Trophoblast cell (in vitro differentiated cells and primary cell): Measurements from ENCODE around the gene MRPL24.

Experiments used
- DNase-seq, 2 donors: peaks; one replicate each; pipeline ENCODE4 v3.0.0-alpha.2; 2016
- H2AFZ ChIP-seq: 2 replicates; pipeline ENCODE4 v1.6.1; 2013; ENCODE audit warnings: low read length, moderate library complexity, mild to moderate bottlenecking; ENCODE audit not compliant: insufficient read depth, poor library complexity
- H2AK5ac ChIP-seq: 2 replicates; pipeline ENCODE4 v1.6.1; 2013; ENCODE audit warnings: mild to moderate bottlenecking, low read length
- H2BK120ac ChIP-seq: 2 replicates; pipeline ENCODE4 v1.6.1; 2013; ENCODE audit warnings: low read length, mild to moderate bottlenecking, moderate library complexity; ENCODE audit not compliant: insufficient read depth, poor library complexity
- H2BK12ac ChIP-seq: 2 replicates; pipeline ENCODE4 v1.6.1; 2013; ENCODE audit warnings: mild to moderate bottlenecking, low read length, moderate library complexity
- H2BK5ac ChIP-seq: 2 replicates; pipeline ENCODE4 v1.6.1; 2013; ENCODE audit warnings: low read length, low read depth, moderate library complexity, mild to moderate bottlenecking; ENCODE audit not compliant: poor library complexity
- H3K14ac ChIP-seq: 2 replicates; pipeline ENCODE4 v1.6.1; 2013; ENCODE audit warnings: mild to moderate bottlenecking, low read length
- H3K18ac ChIP-seq: 2 replicates; pipeline ENCODE4 v1.6.1; 2013; ENCODE audit warnings: mild to moderate bottlenecking, low read length
- H3K23ac ChIP-seq: 2 replicates; pipeline ENCODE4 v1.6.1; 2013; ENCODE audit warnings: low read length
- H3K27ac ChIP-seq: 2 replicates; pipeline ENCODE4 v1.5.1; 2013; ENCODE audit warnings: low read depth, mild to moderate bottlenecking, inconsistent platforms, low read length, moderate library complexity
- H3K27me3 ChIP-seq: 2 replicates; pipeline ENCODE4 v1.6.1; 2013; ENCODE audit warnings: inconsistent platforms, mild to moderate bottlenecking, low read length, moderate library complexity; ENCODE audit not compliant: insufficient read depth
- H3K36me3 ChIP-seq, 2 experiments: 1 replicate in 1 of 2; 2 replicates in 1 of 2; pipeline ENCODE4 v1.6.1; 2013; ENCODE audit warnings: low read length in 2 of 2, mild to moderate bottlenecking in 2 of 2, moderate library complexity in 1 of 2; ENCODE audit not compliant: insufficient read depth in 2 of 2, control insufficient read depth in 1 of 2
- H3K4ac ChIP-seq: 2 replicates; pipeline ENCODE4 v1.6.1; 2013; ENCODE audit warnings: low read depth, mild to moderate bottlenecking, low read length, moderate library complexity
- H3K4me1 ChIP-seq, 2 experiments: 1 replicate in 1 of 2; 2 replicates in 1 of 2; pipeline ENCODE4 v1.6.1; 2013; ENCODE audit warnings: low read length in 2 of 2, mild to moderate bottlenecking in 2 of 2, moderate library complexity in 1 of 2; ENCODE audit not compliant: insufficient read depth in 2 of 2, control insufficient read depth in 1 of 2
- H3K4me2 ChIP-seq: 2 replicates; pipeline ENCODE4 v1.6.1; 2013; ENCODE audit warnings: inconsistent platforms, mild to moderate bottlenecking, low read length, moderate library complexity
- H3K4me3 ChIP-seq: 2 replicates; pipeline ENCODE4 v1.5.1; 2013; ENCODE audit warnings: mild to moderate bottlenecking, low read depth, low read length, inconsistent platforms
- H3K79me1 ChIP-seq: one replicate; pipeline ENCODE4 v1.6.1; 2013; ENCODE audit warnings: low read length
- H3K79me2 ChIP-seq: 2 replicates; pipeline ENCODE4 v1.6.1; 2013; ENCODE audit warnings: low read length, mild to moderate bottlenecking; ENCODE audit not compliant: control insufficient read depth, insufficient read depth, poor library complexity
- H3K9ac ChIP-seq: 2 replicates; pipeline ENCODE4 v1.6.1; 2013; ENCODE audit warnings: mild to moderate bottlenecking, low read length
- H3K9me3 ChIP-seq: 2 replicates; pipeline ENCODE4 v1.6.1; 2013; ENCODE audit warnings: low read depth, mild to moderate bottlenecking, control low read depth, inconsistent platforms, low read length; ENCODE audit not compliant: insufficient read depth
- H4K12ac ChIP-seq: 2 replicates; pipeline ENCODE4 v1.6.1; 2013; ENCODE audit warnings: low read depth, mild to moderate bottlenecking, low read length, moderate library complexity
- H4K8ac ChIP-seq: 2 replicates; pipeline ENCODE4 v1.6.1; 2013; ENCODE audit warnings: low read depth, mild to moderate bottlenecking, low read length, moderate library complexity
- H4K91ac ChIP-seq: one replicate; pipeline ENCODE4 v1.6.1; 2013; ENCODE audit warnings: low read depth, mild to moderate bottlenecking, low read length, moderate library complexity
- WGBS: extraction: QIAGEN DNeasy Blood & Tissue Kit; methylation state at CpG from one replicate; pipeline ENCODE4 v1.1.7; 2013; ENCODE audit warnings: missing lambda C conversion rate; ENCODE audit not compliant: insufficient read length, insufficient coverage; ENCODE audit errors: extremely low coverage; 5-methylcytosine and 5-hydroxymethylcytosine counted together

MRPL24 gene

GRCh38 chr1:156742017-156742416 is 1.1 kb upstream of the MRPL24 start:
- no peak overlapping the region for H4K91ac ChIP-seq
- H2BK12ac ChIP-seq = no peak overlapping the region
- no peak overlapping the region for H3K4me3 ChIP-seq
- H2AFZ ChIP-seq = no peak overlapping the region
- H2BK5ac ChIP-seq = no peak overlapping the region
- H3K14ac ChIP-seq = no peak overlapping the region
- no peaks in the 10 kb centered on the region for H3K27me3 ChIP-seq
- peaks cover 12% of the 10 kb centered on the region for H3K79me2 ChIP-seq
- no peak overlapping the region for H4K8ac ChIP-seq
- no peak overlapping the region for H3K4ac ChIP-seq
- no peak overlapping the region for H3K9ac ChIP-seq
- H3K79me1 ChIP-seq = peaks cover 11% of the 10 kb centered on the region
- DNase-seq = no peak
- no peak overlapping the region for H2AK5ac ChIP-seq
- H3K27ac ChIP-seq = peak overlapping the region; percentile 59
- peaks cover 15 to 16% of the 10 kb centered on the region in 2 experiments for H3K4me1 ChIP-seq
- H3K4me2 ChIP-seq = no peak overlapping the region
- H3K23ac ChIP-seq = no peak overlapping the region
- peaks cover 38 to 50% of the 10 kb centered on the region in 2 experiments for H3K36me3 ChIP-seq
- H3K18ac ChIP-seq = no peak overlapping the region
- no peak overlapping the region for H4K12ac ChIP-seq
- no peak overlapping the region for H2BK120ac ChIP-seq
- H3K9me3 ChIP-seq = no peaks in the 10 kb centered on the region
- no CpG with 5 or more reads among the region's 3 CpGs for WGBS

DNA sequence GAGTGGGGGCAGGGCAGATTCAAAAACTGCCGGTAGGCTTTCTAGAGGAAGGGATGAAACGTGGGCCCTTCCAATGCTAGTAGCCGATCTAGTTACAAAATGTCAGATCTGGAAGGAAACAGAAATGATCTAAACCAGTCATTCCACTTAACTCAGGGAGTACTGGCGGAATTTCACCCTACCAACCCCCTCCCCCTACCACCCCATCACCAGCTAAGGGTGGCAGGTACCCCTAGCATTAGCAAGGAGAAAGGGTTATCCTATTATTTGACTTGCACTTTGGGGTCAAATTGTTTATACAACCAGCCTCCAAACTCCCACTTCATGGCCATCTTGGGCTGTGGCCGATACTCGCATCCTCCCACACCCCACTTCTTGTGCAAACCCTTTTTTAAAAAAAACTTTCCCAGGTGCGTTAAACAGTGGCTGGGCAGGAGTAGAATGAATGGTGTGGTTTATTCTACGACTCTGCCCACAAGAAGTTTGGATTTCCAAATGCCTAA is 644 bp upstream of the MRPL24 start:
- Histone ChIP-seq H2AFZ (no peak overlapping the region), H3K23ac (no peak overlapping the region), H3K4me3 (no peak overlapping the region), H3K9me3 (no peaks in the 10 kb centered on the region), H3K4me2 (peak overlapping the region; percentile 46), H3K36me3 (peaks cover 38 to 54% of the 10 kb centered on the region in 2 experiments), H2BK5ac (no peak overlapping the region), H3K4ac (no peak overlapping the region), H3K79me1 (peaks cover 7% of the 10 kb centered on the region), H3K14ac (no peak overlapping the region), H2AK5ac (no peak overlapping the region), H3K27ac (peak overlapping the region; percentile 59), H4K8ac (peak overlapping the region; percentile 38), H3K27me3 (no peaks in the 10 kb centered on the region), H3K18ac (no peak overlapping the region), H2BK12ac (no peak overlapping the region), H3K79me2 (peaks cover 8% of the 10 kb centered on the region), H4K12ac (peak overlapping the region; percentile 3), H2BK120ac (no peak overlapping the region), H3K4me1 (peaks cover 15 to 16% of the 10 kb centered on the region in 2 experiments), H3K9ac (no peak overlapping the region), H4K91ac (peak overlapping the region; percentile 23)
- no peak for DNase-seq
- WGBS = no CpG with 5 or more reads among the region's 8 CpGs

DNA sequence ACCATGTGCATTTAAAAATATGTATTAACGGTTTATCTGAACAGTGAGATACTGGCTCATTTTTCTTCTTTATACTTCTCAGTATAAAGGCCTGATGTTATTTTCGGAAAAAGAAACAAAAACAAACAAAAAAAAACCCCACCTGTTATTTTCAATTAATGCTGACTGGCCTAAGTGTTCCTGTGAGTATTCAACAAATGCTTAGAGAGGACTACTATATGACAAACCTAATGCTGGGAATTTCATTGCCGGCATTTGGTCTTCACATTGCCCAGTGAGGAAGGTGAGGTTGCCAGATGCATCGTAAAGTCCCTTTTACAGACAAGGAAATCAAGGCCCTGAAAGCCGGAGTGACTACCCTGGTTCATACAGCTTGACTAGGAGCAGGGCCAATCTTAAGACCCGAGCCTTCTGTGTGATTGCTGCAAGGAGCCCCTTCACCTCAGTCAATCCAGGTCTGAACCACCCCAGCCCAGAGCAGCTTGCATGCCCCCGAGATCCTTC is 599 bp downstream of the MRPL24 start:
- Histone ChIP-seq H2BK120ac (no peak overlapping the region), H3K4me2 (peak overlapping the region; percentile 66), H2BK5ac (no peak overlapping the region), H2AK5ac (peak overlapping the region; percentile 4), H3K4me1 (peaks cover 5 to 8% of the 10 kb centered on the region in 2 experiments), H3K14ac (peak overlapping the region; percentile 73), H3K4me3 (peak overlapping the region; percentile 81), H3K4ac (peak overlapping the region; percentile 42), H3K27ac (peak overlapping the region; percentile 7), H4K12ac (peak overlapping the region; percentile 63), H3K36me3 (peaks cover 41 to 61% of the 10 kb centered on the region in 2 experiments), H3K27me3 (no peaks in the 10 kb centered on the region), H3K9ac (peak overlapping the region; percentile 81), H4K91ac (peak overlapping the region; percentile 4), H3K18ac (peak overlapping the region; percentile 0), H3K79me1 (peaks cover 4% of the 10 kb centered on the region), H3K79me2 (peaks cover 4% of the 10 kb centered on the region), H2AFZ (peak overlapping the region; percentile 4), H3K23ac (no peak overlapping the region), H4K8ac (peak overlapping the region; percentile 15), H3K9me3 (no peaks in the 10 kb centered on the region), H2BK12ac (no peak overlapping the region)
- WGBS = no CpG with 5 or more reads among the region's 7 CpGs
- DNase-seq = no peak

- Histone ChIP-seq H3K4me2 (no peak overlapping the region), H3K14ac (no peak overlapping the region), H3K27me3 (no peaks in the 10 kb centered on the region), H3K23ac (no peak overlapping the region), H3K4me1 (peaks cover 5 to 6% of the 10 kb centered on the region in 2 experiments), H4K91ac (no peak overlapping the region), H2BK120ac (no peak overlapping the region), H3K4ac (no peak overlapping the region), H4K8ac (no peak overlapping the region), H3K27ac (no peak overlapping the region), H2AFZ (no peak overlapping the region), H3K79me1 (peaks cover 4% of the 10 kb centered on the region), H4K12ac (no peak overlapping the region), H2BK12ac (no peak overlapping the region), H3K9ac (no peak overlapping the region), H2BK5ac (no peak overlapping the region), H2AK5ac (no peak overlapping the region), H3K9me3 (no peaks in the 10 kb centered on the region), H3K18ac (no peak overlapping the region), H3K79me2 (no peaks in the 10 kb centered on the region), H3K4me3 (no peak overlapping the region), H3K36me3 (peaks cover 33 to 52% of the 10 kb centered on the region in 2 experiments)
- DNase-seq = no peak
- WGBS = no CpG with 5 or more reads among the region's 2 CpGs
Observed at GRCh38 chr1:156738916-156739315, 2.0 kb downstream of the MRPL24 start.
